WTC11 (cell line): ENCODE data around the gene ACTL8. TPM values are rescaled to one million over a fixed set of nuclear protein-coding genes. Genes with fewer than 3 reads are reported as not detected.

ENCODE experiments used
- ATAC-seq: fragments of 200-7000 bp; cut with Tn5 transposase; 2 replicates; pipeline ENCODE4 v1.10.0; 2021; ENCODE audit warnings: mild to moderate bottlenecking, moderate library complexity
- CTCF ChIA-PET: fragments of 300-600 bp; sonication (Branson Sonifier 250); formaldehyde crosslinking; loops from one replicate; lab custom pipeline; 2021; ENCODE audit warnings: antibody characterized with exemption; lab: Charles Lee
- POLR2A ChIA-PET: fragments of 350-600 bp; sonication (Branson Sonifier 250); formaldehyde crosslinking; loops from one replicate; lab custom pipeline; 2021; ENCODE audit warnings: antibody characterized with exemption; lab: Charles Lee
- DNase-seq: peaks from one replicate; pipeline ENCODE4 v3.0.0; 2021; ENCODE audit warnings: low spot score
- H3K27ac Mint-ChIP-seq: 2 replicates; pipeline ENCODE4 v1.8.0; 2021; ENCODE audit warnings: mixed read lengths
- H3K27me3 Mint-ChIP-seq: 2 replicates; pipeline ENCODE4 v1.8.0; 2021; ENCODE audit warnings: low read depth, mild to moderate bottlenecking, moderate library complexity, mixed read lengths
- H3K36me3 Mint-ChIP-seq: 2 replicates; pipeline ENCODE4 v1.8.0; 2021; ENCODE audit warnings: mixed read lengths
- H3K4me1 Mint-ChIP-seq: 2 replicates; pipeline ENCODE4 v1.8.0; 2022; ENCODE audit warnings: mixed read lengths
- H3K4me3 Mint-ChIP-seq: 2 replicates; pipeline ENCODE4 v1.8.0; 2021; ENCODE audit warnings: mild to moderate bottlenecking, moderate library complexity, mixed read lengths
- H3K9me3 Mint-ChIP-seq: 2 replicates; pipeline ENCODE4 v1.8.0; 2021; ENCODE audit warnings: mixed read lengths
- ATF1 ChIP-seq: sonication (generic); formaldehyde crosslinking; IDR thresholded peaks from 2 replicates; pipeline ENCODE4 v1.8.1; 2023; ENCODE audit warnings: mild to moderate bottlenecking, moderate library complexity, missing genetic modification reagents
- CREB1 ChIP-seq: sonication (generic); formaldehyde crosslinking; IDR thresholded peaks from 2 replicates; pipeline ENCODE4 v1.8.0; 2023; ENCODE audit warnings: mild to moderate bottlenecking, missing genetic modification reagents
- FOXJ3 ChIP-seq: sonication (generic); formaldehyde crosslinking; IDR thresholded peaks from 2 replicates; pipeline ENCODE4 v1.9.0; 2021; ENCODE audit warnings: missing genetic modification reagents, mild to moderate bottlenecking, borderline replicate concordance
- FOXK1 ChIP-seq: sonication (generic); formaldehyde crosslinking; IDR thresholded peaks from 2 replicates; pipeline ENCODE4 v1.8.0; 2022; ENCODE audit warnings: mild to moderate bottlenecking, moderate library complexity, missing genetic modification reagents
- FOXP1 ChIP-seq: sonication (generic); formaldehyde crosslinking; IDR thresholded peaks from 2 replicates; pipeline ENCODE4 v1.8.0; 2022; ENCODE audit warnings: missing genetic modification reagents, mild to moderate bottlenecking, moderate library complexity, borderline replicate concordance
- GABPB1 ChIP-seq: sonication (generic); formaldehyde crosslinking; IDR thresholded peaks from 2 replicates; pipeline ENCODE4 v1.8.1; 2023; ENCODE audit warnings: mild to moderate bottlenecking, missing genetic modification reagents
- NFYB ChIP-seq: sonication (generic); formaldehyde crosslinking; conservative IDR thresholded peaks from 2 replicates; pipeline ENCODE4 v1.8.0; 2022; ENCODE audit warnings: low read depth, missing genetic modification reagents
- NR1H2 ChIP-seq: sonication (generic); formaldehyde crosslinking; IDR thresholded peaks from 2 replicates; pipeline ENCODE4 v1.9.0; 2021; ENCODE audit warnings: mild to moderate bottlenecking, moderate library complexity, missing genetic modification reagents
- NR3C1 ChIP-seq: sonication (generic); formaldehyde crosslinking; conservative IDR thresholded peaks from 2 replicates; pipeline ENCODE4 v1.8.1; 2023; ENCODE audit warnings: low read depth, mild to moderate bottlenecking, missing genetic modification reagents
- PRRX2 ChIP-seq: fragments of 250-450 bp; sonication (Bioruptor Pico); IDR thresholded peaks from 2 replicates; pipeline ENCODE4 v1.8.0; 2021; ENCODE audit warnings: mild to moderate bottlenecking
- SP1 ChIP-seq: sonication (generic); formaldehyde crosslinking; conservative IDR thresholded peaks from 2 replicates; pipeline ENCODE4 v1.8.1; 2022; ENCODE audit warnings: missing genetic modification reagents
- TEAD4 ChIP-seq: sonication (generic); formaldehyde crosslinking; IDR thresholded peaks from 2 replicates; pipeline ENCODE4 v1.8.0; 2022; ENCODE audit warnings: mild to moderate bottlenecking, missing genetic modification reagents
- TP53 ChIP-seq: sonication (generic); formaldehyde crosslinking; IDR thresholded peaks from 2 replicates; pipeline ENCODE4 v1.8.1; 2023; ENCODE audit warnings: mild to moderate bottlenecking, missing genetic modification reagents
- ZBTB21 ChIP-seq: sonication (generic); formaldehyde crosslinking; IDR thresholded peaks from 2 replicates; pipeline ENCODE4 v1.8.1; 2023; ENCODE audit warnings: mild to moderate bottlenecking, missing genetic modification reagents, borderline replicate concordance
- ZNF121 ChIP-seq: sonication (generic); formaldehyde crosslinking; IDR thresholded peaks from 2 replicates; pipeline ENCODE4 v1.8.0; 2023; ENCODE audit warnings: missing genetic modification reagents
- ZNF232 ChIP-seq: sonication (generic); formaldehyde crosslinking; IDR thresholded peaks from 2 replicates; pipeline ENCODE4 v1.8.0; 2022; ENCODE audit warnings: mild to moderate bottlenecking, missing genetic modification reagents
- ZNF317 ChIP-seq: sonication (generic); formaldehyde crosslinking; IDR thresholded peaks from 2 replicates; pipeline ENCODE4 v1.8.1; 2023; ENCODE audit warnings: low read depth, mild to moderate bottlenecking, moderate library complexity, missing genetic modification reagents, borderline replicate concordance
- ZNF416 ChIP-seq: fragments of 250-450 bp; sonication (Bioruptor Pico); IDR thresholded peaks from 2 replicates; pipeline ENCODE4 v1.9.0; 2021; ENCODE audit warnings: mild to moderate bottlenecking, inconsistent platforms
- total RNA-seq: library from RNA; stranded (reverse); gene quantifications from 3 replicates; pipeline ENCODE4 v1.2.3, GENCODE V29; 2021
- TF ChIP-seq, protein P1 (sequence below): fragments of 250-450 bp; sonication (Bioruptor Pico); conservative IDR thresholded peaks from 2 replicates; pipeline ENCODE4 v1.9.0; 2021; ENCODE audit warnings: mild to moderate bottlenecking
- TF ChIP-seq, protein P2 (sequence below): sonication (generic); formaldehyde crosslinking; IDR thresholded peaks from 2 replicates; pipeline ENCODE4 v1.8.1; 2023; ENCODE audit warnings: mild to moderate bottlenecking, missing genetic modification reagents, moderate library complexity
- TF ChIP-seq, protein P3 (sequence below): sonication (generic); formaldehyde crosslinking; IDR thresholded peaks from 2 replicates; pipeline ENCODE4 v1.8.1; 2022; ENCODE audit warnings: low read depth, missing genetic modification reagents, borderline replicate concordance

Gene ACTL8
- total RNA-seq, 1 experiment from 2014 or later: 1.6 TPM

- TF ChIP-seq TEAD4 (CRISPR knock-in tag) (no peak), FOXJ3 (CRISPR knock-in tag) (no peak), ZNF121 (no peak), ZNF317 (CRISPR knock-in tag) (no peak)
- TF ChIP-seq, protein P1, sequence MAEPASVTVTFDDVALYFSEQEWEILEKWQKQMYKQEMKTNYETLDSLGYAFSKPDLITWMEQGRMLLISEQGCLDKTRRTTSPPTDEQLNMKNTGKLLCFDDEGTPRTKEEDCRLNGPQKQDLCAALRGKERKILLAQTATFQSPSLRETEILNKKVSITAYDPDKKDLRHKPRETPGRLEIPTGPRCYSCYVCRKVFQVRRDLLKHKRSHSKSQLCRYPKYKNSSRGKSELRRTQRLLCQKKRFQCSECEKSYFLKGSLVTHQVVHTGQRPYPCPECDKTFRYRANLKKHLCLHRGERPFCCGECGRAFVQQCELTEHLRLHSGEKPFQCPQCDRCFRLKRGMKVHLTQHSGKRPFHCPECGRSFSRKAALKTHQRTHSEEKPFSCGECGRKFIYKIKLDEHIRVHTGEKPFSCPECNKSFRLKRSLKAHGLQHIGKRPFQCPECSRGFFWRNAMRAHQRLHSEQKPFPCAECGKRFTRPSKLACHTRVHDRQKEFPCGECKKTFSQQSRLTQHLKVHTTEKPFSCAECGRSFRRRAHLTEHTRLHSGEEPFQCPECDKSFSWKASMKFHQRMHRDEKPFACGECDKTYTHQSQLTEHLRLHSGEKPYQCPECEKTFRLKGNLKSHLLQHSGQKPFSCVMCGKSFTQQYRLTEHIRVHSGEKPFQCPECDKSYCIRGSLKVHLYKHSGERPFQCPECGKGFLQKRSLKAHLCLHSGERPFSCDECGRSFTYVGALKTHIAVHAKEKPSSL (CRISPR knock-in tag): no peak
These were observed 40.1 kb downstream of the ACTL8 start (continued) for GRCh38 chr1:17795081-17795809.

GRCh38 chr1:17795836-17796645, 40.9 kb downstream of the ACTL8 start:
- POLR2A ChIA-PET: no interaction called here
- Mint-ChIP-seq H3K9me3 (no peaks in the 10 kb centered on the region), H3K27ac (no peak overlapping the region), H3K36me3 (no peaks in the 10 kb centered on the region), H3K4me1 (no peaks in the 10 kb centered on the region), H3K27me3 (no peaks in the 10 kb centered on the region; the same call in 1 of the 2 replicates), H3K4me3 (no peak overlapping the region)
- CTCF ChIA-PET: interaction anchor here (0.7 to 1.8 kb wide), 4 partner anchors 30 to 135 kb away, joined by 3 to 7 read pairs (median 4); no protein-coding TSS in a partner anchor
- TF ChIP-seq, protein P2, sequence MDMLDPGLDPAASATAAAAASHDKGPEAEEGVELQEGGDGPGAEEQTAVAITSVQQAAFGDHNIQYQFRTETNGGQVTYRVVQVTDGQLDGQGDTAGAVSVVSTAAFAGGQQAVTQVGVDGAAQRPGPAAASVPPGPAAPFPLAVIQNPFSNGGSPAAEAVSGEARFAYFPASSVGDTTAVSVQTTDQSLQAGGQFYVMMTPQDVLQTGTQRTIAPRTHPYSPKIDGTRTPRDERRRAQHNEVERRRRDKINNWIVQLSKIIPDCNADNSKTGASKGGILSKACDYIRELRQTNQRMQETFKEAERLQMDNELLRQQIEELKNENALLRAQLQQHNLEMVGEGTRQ (CRISPR knock-in tag): no peak
- TF ChIP-seq SP1 (CRISPR knock-in tag) (no peak), PRRX2 (CRISPR knock-in tag) (no peak), TP53 (CRISPR knock-in tag) (no peak), ATF1 (CRISPR knock-in tag) (no peak), CREB1 (CRISPR knock-in tag) (no peak), ZNF416 (CRISPR knock-in tag) (no peak), NFYB (no peak), NR3C1 (no peak), ZNF232 (CRISPR knock-in tag) (no peak), FOXP1 (no peak), NR1H2 (no peak), GABPB1 (CRISPR knock-in tag) (no peak), FOXK1 (CRISPR knock-in tag) (no peak)
- TF ChIP-seq, protein P3, sequence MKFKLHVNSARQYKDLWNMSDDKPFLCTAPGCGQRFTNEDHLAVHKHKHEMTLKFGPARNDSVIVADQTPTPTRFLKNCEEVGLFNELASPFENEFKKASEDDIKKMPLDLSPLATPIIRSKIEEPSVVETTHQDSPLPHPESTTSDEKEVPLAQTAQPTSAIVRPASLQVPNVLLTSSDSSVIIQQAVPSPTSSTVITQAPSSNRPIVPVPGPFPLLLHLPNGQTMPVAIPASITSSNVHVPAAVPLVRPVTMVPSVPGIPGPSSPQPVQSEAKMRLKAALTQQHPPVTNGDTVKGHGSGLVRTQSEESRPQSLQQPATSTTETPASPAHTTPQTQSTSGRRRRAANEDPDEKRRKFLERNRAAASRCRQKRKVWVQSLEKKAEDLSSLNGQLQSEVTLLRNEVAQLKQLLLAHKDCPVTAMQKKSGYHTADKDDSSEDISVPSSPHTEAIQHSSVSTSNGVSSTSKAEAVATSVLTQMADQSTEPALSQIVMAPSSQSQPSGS: no peak
- no peak for DNase-seq
- no peak for ATAC-seq

DNA sequence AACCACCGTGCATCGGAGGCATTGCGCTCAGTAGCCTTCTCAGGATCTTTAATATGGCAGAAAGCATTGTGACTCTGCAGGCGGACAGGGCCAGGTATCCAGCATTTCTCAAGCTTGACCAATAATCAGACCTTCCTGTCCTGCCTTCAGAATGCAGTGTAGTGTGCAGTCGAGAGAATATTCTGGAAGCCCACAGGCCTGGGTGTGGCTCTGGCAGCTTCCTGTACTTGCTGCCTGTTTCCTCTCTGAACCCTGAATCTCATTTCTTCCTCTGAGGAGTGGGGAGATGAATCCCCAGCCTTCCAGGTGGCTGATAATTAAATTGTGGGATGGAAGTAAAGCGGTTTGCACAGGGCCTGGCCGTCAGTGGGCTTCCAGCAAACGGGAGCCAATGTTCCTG, 42.3 kb downstream of the ACTL8 start:
- H3K36me3 Mint-ChIP-seq: no peaks in the 10 kb centered on the region
- no peak overlapping the region for H3K4me3 Mint-ChIP-seq
- ChIA-PET CTCF (interaction anchor here (0.9 to 2.1 kb wide), 4 partner anchors 23 to 53 kb away, joined by 3 to 9 read pairs (median 5); no protein-coding TSS in a partner anchor), POLR2A (no interaction called here)
- TF ChIP-seq ZBTB21 (CRISPR knock-in tag): no peak
- no peaks in the 10 kb centered on the region; the same call in 1 of the 2 replicates for H3K27me3 Mint-ChIP-seq
- H3K27ac Mint-ChIP-seq: no peak overlapping the region
- no peak for ATAC-seq
- no peak for DNase-seq
- no peaks in the 10 kb centered on the region for H3K9me3 Mint-ChIP-seq
- no peaks in the 10 kb centered on the region for H3K4me1 Mint-ChIP-seq
